ENCODE results near the gene PAH.

Gene PAH

DNA sequence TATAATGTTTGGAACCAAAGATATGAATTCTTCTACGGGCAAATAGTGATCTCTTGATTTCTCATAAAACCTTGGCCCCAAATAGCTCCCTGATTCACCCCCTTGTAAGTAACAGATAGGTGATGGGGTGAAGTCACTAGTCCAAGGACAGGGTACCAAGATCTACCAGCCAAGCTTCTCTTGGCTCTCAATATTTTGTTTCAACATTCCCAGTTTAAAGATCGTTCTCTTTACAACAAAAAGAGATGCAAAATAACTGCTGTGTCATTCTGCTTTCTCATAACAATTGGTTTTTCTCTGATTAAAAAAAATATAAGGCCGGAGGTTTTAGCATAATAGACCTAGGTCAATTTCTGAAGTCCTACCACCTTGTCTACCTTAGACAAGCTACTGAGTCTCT, 11.8 kb downstream of the PAH start:
- no peak overlapping the region for H3K4me3 ChIP-seq (ENCODE audit: control insufficient read depth, low read depth, low read length)
- no peak for DNase-seq (ENCODE audit: low read depth)
- TF ChIP-seq, protein P1, sequence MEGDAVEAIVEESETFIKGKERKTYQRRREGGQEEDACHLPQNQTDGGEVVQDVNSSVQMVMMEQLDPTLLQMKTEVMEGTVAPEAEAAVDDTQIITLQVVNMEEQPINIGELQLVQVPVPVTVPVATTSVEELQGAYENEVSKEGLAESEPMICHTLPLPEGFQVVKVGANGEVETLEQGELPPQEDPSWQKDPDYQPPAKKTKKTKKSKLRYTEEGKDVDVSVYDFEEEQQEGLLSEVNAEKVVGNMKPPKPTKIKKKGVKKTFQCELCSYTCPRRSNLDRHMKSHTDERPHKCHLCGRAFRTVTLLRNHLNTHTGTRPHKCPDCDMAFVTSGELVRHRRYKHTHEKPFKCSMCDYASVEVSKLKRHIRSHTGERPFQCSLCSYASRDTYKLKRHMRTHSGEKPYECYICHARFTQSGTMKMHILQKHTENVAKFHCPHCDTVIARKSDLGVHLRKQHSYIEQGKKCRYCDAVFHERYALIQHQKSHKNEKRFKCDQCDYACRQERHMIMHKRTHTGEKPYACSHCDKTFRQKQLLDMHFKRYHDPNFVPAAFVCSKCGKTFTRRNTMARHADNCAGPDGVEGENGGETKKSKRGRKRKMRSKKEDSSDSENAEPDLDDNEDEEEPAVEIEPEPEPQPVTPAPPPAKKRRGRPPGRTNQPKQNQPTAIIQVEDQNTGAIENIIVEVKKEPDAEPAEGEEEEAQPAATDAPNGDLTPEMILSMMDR (IDR thresholded peaks at IDR 0.05; ENCODE audit: control insufficient read depth, insufficient read depth, low read depth, low read length, missing control alignments), result no peak

DNA sequence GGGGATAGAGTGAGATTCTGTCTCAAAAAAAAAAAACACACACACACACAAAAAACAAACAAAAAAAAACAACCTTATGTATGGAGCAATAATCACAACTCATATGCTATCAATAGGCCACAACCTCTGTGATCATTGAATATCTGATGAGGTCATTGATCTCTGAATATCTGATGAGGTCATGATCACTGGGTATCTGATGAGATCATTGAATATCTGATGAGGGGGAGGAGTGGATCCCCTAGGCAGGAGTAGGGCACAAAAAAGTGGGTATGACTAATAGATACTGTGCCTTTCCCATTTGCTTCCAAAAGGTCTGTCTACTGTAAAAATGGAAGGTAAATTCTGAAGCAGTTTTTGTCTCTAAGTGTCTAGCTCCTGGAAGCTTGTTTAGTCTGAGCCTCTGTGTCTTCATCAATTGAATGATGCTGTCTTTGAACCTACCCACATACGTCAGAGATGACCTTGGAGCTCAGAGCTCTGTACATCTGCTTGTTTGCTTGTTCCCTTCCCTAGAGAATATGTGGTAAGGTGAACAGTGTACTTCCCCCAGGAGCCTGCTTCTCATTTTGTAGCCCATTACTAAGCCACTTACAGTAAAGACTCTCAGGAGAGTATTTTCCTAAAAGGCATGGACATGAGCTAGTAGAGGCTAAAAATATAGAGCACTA, 13.6 kb downstream of the PAH start:
- TF ChIP-seq, protein P1 (IDR thresholded peaks at IDR 0.05; ENCODE audit: control insufficient read depth, insufficient read depth, low read depth, low read length, missing control alignments), result no peak
- DNase-seq (ENCODE audit: low read depth), result no peak
- H3K4me3 ChIP-seq (ENCODE audit: control insufficient read depth, low read depth, low read length), result no peak overlapping the region

DNA sequence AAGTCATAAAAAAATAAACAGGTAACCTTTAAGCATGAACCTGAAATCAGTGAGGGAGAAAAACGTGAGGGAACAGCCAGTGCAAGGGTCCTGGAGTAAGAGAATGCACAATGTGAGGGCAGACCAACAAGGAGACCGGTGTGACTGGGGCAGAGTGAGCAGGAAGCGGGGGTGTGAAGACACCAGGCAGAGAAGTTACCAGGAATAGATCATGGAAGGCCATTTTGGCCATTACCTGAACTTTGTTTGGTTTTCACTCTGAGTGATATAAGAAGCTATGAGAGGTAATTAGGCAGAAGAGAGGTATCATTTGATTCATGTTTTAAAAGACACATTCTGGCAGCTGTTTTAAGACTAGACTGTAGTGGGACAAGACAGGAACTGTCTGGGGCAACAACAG, 15.0 kb downstream of the PAH start:
- no peak overlapping the region for H3K4me3 ChIP-seq (ENCODE audit: control insufficient read depth, low read depth, low read length)
- TF ChIP-seq, protein P1 (IDR thresholded peaks at IDR 0.05; ENCODE audit: control insufficient read depth, insufficient read depth, low read depth, low read length, missing control alignments), result no peak
- no peak for DNase-seq (ENCODE audit: low read depth)

DNA sequence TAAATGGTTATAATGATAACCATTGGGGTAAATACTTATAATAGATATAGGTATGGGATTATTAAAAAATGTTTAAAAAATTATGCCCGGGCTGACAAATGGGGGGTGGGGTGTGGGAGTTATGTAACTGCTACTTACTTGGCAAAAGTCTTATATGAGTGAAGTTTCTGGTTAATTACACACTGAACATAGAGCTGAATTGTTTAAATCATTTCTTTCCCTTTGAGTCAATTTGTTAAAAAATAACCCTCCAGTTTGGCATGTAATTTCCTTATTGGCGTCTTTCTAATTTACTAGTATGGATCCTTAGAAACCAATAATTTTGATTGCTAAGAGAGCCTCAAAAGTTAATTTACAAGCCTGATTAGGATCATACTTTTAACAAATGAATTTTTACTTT, 16.7 kb downstream of the PAH start:
- TF ChIP-seq, protein P1 (IDR thresholded peaks at IDR 0.05; ENCODE audit: control insufficient read depth, insufficient read depth, low read depth, low read length, missing control alignments), result no peak
- no peak for DNase-seq (ENCODE audit: low read depth)

DNA sequence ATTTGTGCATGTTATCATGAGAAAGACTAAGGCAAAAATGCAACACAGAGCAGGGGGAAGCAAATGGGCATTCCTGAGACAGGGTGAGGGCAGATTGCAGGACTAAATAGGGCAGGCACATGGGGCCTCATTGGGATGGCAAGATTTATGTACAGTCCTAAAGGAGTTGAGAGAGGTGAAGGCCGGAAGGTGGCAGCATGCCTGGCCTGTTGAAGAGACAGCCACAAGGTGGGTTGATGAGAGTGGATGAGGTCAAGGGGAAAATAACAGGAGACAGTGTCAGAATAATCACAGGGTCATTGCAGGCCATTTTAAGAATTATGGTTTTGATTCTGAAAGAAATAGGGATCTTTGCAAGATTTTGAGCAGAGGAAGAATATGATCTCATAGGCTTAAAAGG, 21.0 kb downstream of the PAH start:
- no peak for DNase-seq (ENCODE audit: low read depth)
- TF ChIP-seq, protein P1 (IDR thresholded peaks at IDR 0.05; ENCODE audit: control insufficient read depth, insufficient read depth, low read depth, low read length, missing control alignments), result no peak
- no peak overlapping the region for H3K4me3 ChIP-seq (ENCODE audit: control insufficient read depth, low read depth, low read length)

More for the DNA sequence above, 16.7 kb downstream of the PAH start:
- no peak overlapping the region for H3K4me3 ChIP-seq (ENCODE audit: control insufficient read depth, low read depth, low read length)

DNA sequence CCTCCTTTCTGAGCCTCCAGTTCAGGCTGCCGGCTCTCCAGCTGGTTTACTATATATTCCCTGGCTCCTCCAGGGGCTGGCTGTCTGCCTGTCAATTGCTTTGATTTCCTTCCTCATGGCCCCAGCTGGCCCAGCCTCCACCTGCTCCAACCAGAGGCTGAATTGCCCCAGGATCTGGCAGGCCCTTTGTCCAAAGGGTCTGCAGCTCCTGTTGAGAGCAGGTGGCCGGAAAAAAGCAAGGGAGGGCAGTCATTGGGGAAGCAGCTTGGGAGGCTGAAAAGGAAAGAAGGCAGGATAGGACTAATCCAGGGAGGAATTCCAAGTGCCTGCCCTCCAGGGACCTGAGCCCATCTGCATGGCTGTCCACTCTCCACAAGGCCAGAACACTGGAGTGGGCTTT, 25.3 kb downstream of the PAH start:
- H3K4me3 ChIP-seq (ENCODE audit: control insufficient read depth, low read depth, low read length), result no peak overlapping the region
- TF ChIP-seq, protein P1 (IDR thresholded peaks at IDR 0.05; ENCODE audit: control insufficient read depth, insufficient read depth, low read depth, low read length, missing control alignments), result no peak
- DNase-seq (ENCODE audit: low read depth), result no peak

All from AG09309 (cell line).